HCT116 (cell line): Measurements from ENCODE around the gene CYB5A. TPM values are rescaled to one million over a fixed set of nuclear protein-coding genes. Genes with fewer than 3 reads are reported as not detected.

ENCODE experiments used
- ATAC-seq: fragments of 200-7000 bp; cut with Tn5 transposase; 2 replicates; pipeline ENCODE4 v1.9.1; 2020; ENCODE audit warnings: mild to moderate bottlenecking, moderate library complexity
- BruUV-seq: library from RNA; stranded (reverse); fragments of 400-500 nt; replicated peaks from 2 replicates; lab custom pipeline; 2021; lab: Mats Ljungman, UMichigan
- CTCF ChIA-PET: fragments of 300-600 bp; sonication (Branson Sonifier 250); formaldehyde crosslinking; loops from one replicate; lab custom pipeline; 2021; ENCODE audit warnings: antibody characterized with exemption; lab: Charles Lee
- POLR2A ChIA-PET: fragments of 300-600, 350-600 bp; sonication (Branson Sonifier 250); formaldehyde crosslinking; loops from one replicate; lab custom pipeline; 2021; ENCODE audit warnings: antibody characterized with exemption; lab: Charles Lee
- RAD21 ChIA-PET, 2 experiments: fragments of 300-600 bp; sonication (Branson Sonifier 250); formaldehyde crosslinking; loops; one replicate each; lab custom pipeline; 2023; ENCODE audit warnings: low total read pairs in 2 of 2; ENCODE audit not compliant: uncharacterized antibody in 2 of 2, unreplicated experiment in 2 of 2, low non-redundant PET in 1 of 2; lab: Charles Lee
- DNase-seq: peaks from one replicate; pipeline ENCODE4 v3.0.0-alpha.2; 2010; ENCODE audit warnings: low read depth, low spot score
- H2AFZ ChIP-seq: fragments of 200-600 bp; shearing (Covaris generic), sonication (generic); 2 replicates; pipeline ENCODE4 v1.6.1; 2017; ENCODE audit warnings: low read depth, mixed run types, mixed read lengths, antibody characterized with exemption, low read length; ENCODE audit not compliant: poor library complexity, severe bottlenecking
- H3K27ac ChIP-seq: 2 replicates; pipeline ENCODE4 v1.5.1; 2012; ENCODE audit warnings: low read depth, low read length
- H3K27me3 ChIP-seq: fragments of 200-600 bp; sonication (generic); 2 replicates; pipeline ENCODE4 v1.6.1; 2016; ENCODE audit warnings: mixed run types, low read length, mixed read lengths; ENCODE audit not compliant: insufficient read depth
- H3K36me3 ChIP-seq, 2 experiments: fragments of 200-500 bp in 1 of 2; fragments of 200-600 bp in 1 of 2; sonication (Bioruptor generic) in 1 of 2; sonication (generic) in 1 of 2; 2 replicates each; pipeline versions ENCODE4 v1.5.1 to v1.6.1; 2014 to 2016; ENCODE audit warnings: low read length in 2 of 2, inconsistent platforms in 1 of 2, mixed read lengths in 1 of 2, mixed run types in 1 of 2; ENCODE audit not compliant: insufficient read depth in 2 of 2, control insufficient read depth in 1 of 2
- H3K4me1 ChIP-seq, 2 experiments: fragments of 200-600 bp in 1 of 2; sonication (generic) in 1 of 2; 2 replicates each; pipeline versions ENCODE4 v1.5.1 to v1.6.1; 2012 to 2017; ENCODE audit warnings: low read length in 2 of 2, inconsistent platforms in 1 of 2, mild to moderate bottlenecking in 1 of 2, mixed read lengths in 1 of 2, mixed run types in 1 of 2, moderate library complexity in 1 of 2; ENCODE audit not compliant: insufficient read depth in 2 of 2, control insufficient read depth in 1 of 2
- H3K4me2 ChIP-seq: fragments of 200-600 bp; sonication (generic); 2 replicates; pipeline ENCODE4 v1.6.1; 2017; ENCODE audit warnings: mixed run types, low read length, mixed read lengths
- H3K4me3 ChIP-seq, 2 experiments: fragments of 200-600 bp in 1 of 2; sonication (generic) in 1 of 2; replicated peaks in 1 of 2; 2 replicates each; pipeline ENCODE4 v1.5.1; 2011 to 2016; ENCODE audit warnings: low read length in 2 of 2, control low read depth in 1 of 2, low read depth in 1 of 2, mild to moderate bottlenecking in 1 of 2, mixed read lengths in 1 of 2, mixed run types in 1 of 2
- H3K79me2 ChIP-seq: fragments of 200-600 bp; sonication (generic); 2 replicates; pipeline ENCODE4 v1.6.1; 2017; ENCODE audit warnings: mild to moderate bottlenecking, mixed run types, low read length, moderate library complexity, mixed read lengths; ENCODE audit not compliant: insufficient read depth
- H3K9ac ChIP-seq: fragments of 200-600 bp; sonication (generic); 2 replicates; pipeline ENCODE4 v1.6.1; 2016; ENCODE audit warnings: low read length, mixed read lengths
- H3K9me2 ChIP-seq: fragments of 200-600 bp; sonication (generic), shearing (Covaris generic); 2 replicates; pipeline ENCODE4 v1.6.1; 2017; ENCODE audit warnings: mixed run types, mild to moderate bottlenecking, moderate library complexity; ENCODE audit not compliant: insufficient read depth
- H3K9me3 ChIP-seq, 2 experiments: fragments of 200-500 bp in 1 of 2; fragments of 200-600 bp in 1 of 2; sonication (Bioruptor generic) in 1 of 2; sonication (generic) in 1 of 2; 2 replicates each; pipeline ENCODE4 v1.6.1; 2014 to 2017; ENCODE audit warnings: low read length in 2 of 2, mixed read lengths in 2 of 2, inconsistent platforms in 1 of 2, low read depth in 1 of 2, mild to moderate bottlenecking in 1 of 2, mixed run types in 1 of 2, moderate library complexity in 1 of 2; ENCODE audit not compliant: control insufficient read depth in 1 of 2, insufficient read depth in 1 of 2
- H4K20me1 ChIP-seq: fragments of 200-600 bp; sonication (generic), shearing (Covaris generic); 2 replicates; pipeline ENCODE4 v1.6.1; 2017; ENCODE audit warnings: mixed run types, mild to moderate bottlenecking, moderate library complexity; ENCODE audit not compliant: insufficient read depth
- CBX3 ChIP-seq: IDR thresholded peaks from 2 replicates; pipeline ENCODE4 v1.6.1; 2012; ENCODE audit warnings: low read depth
- CEBPB ChIP-seq: IDR thresholded peaks from 2 replicates; pipeline ENCODE4 v1.6.1; 2012; ENCODE audit warnings: low read depth
- ELF1 ChIP-seq: IDR thresholded peaks from 2 replicates; pipeline ENCODE4 v1.6.1; 2012; ENCODE audit warnings: low read depth, borderline replicate concordance
- EZH2phosphoT487 ChIP-seq: fragments of 200-600 bp; IDR thresholded peaks from 2 replicates; pipeline ENCODE4 v1.6.1; 2018; ENCODE audit warnings: antibody characterized with exemption, borderline replicate concordance
- POLR2A ChIP-seq: IDR thresholded peaks from 2 replicates; pipeline ENCODE4 v1.7.0; 2011; ENCODE audit warnings: borderline replicate concordance; ENCODE audit not compliant: insufficient read depth, insufficient read length; ENCODE audit errors: extremely low read depth
- RAD21 ChIP-seq: IDR thresholded peaks from 2 replicates; pipeline ENCODE4 v1.6.1; 2012; ENCODE audit warnings: low read depth, mild to moderate bottlenecking
- SIN3A ChIP-seq: IDR thresholded peaks from 2 replicates; pipeline ENCODE4 v1.6.1; 2012; ENCODE audit warnings: low read depth
- SP1 ChIP-seq: IDR thresholded peaks from 2 replicates; pipeline ENCODE4 v1.6.1; 2012; ENCODE audit warnings: low read depth
- TCF7L2 ChIP-seq: IDR thresholded peaks from 2 replicates; pipeline ENCODE4 v1.7.0; 2011; ENCODE audit warnings: borderline replicate concordance, inconsistent platforms; ENCODE audit not compliant: insufficient read depth, insufficient read length; ENCODE audit errors: extremely low read depth
- intact Hi-C: fragments of 100-400 bp; cut with micrococcal nuclease; formaldehyde crosslinking; loops from 2 replicates; pipeline ENCODE4 v1.10.0; 2022
- total RNA-seq: library from RNA; stranded (reverse); gene quantifications from one replicate; pipeline ENCODE4 v1.2.1, GENCODE V29; 2021; ENCODE audit not compliant: unreplicated experiment
- TF ChIP-seq, protein P1 (sequence below): IDR thresholded peaks from 2 replicates; pipeline ENCODE4 v1.6.1; 2012
- TF ChIP-seq, protein P2 (sequence below): IDR thresholded peaks from 2 replicates; pipeline ENCODE4 v1.6.1; 2012

CYB5A gene
- total RNA-seq, 1 experiment from 2014 or later = 37.7 TPM

DNA sequence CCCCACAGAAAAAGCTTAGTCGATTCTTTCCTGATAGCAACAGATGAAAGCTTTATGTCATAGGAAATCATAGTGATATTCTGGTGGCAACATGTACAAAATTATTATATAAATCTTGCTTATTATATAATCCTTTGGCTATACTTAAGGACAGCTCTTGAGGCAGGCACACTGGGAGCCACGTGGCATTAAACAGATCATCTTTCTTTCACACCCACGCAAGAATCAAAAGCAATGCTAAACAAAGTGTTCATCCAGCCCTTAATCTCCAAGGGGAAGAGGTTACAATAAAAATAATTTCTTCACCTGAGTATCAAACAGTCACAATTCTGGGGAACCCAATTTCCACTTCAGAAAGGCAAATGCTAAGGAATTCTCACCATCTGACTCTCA, 57.8 kb downstream of the CYB5A start:
- ChIA-PET POLR2A (no interaction called here), RAD21 (no interaction called here), CTCF (no interaction called here)
- no peaks in the 10 kb centered on the region for H3K36me3 ChIP-seq
- H4K20me1 ChIP-seq = no peaks in the 10 kb centered on the region
- H3K27me3 ChIP-seq = no peaks in the 10 kb centered on the region
- intact Hi-C loops = no loop called here
- H3K4me1 ChIP-seq = 0 out of 4 replicates have a peak, but pooled peaks cover 0 to 4% of the 10 kb centered on the region in 2 experiments
- no peak overlapping the region for H3K4me3 ChIP-seq
- no peak overlapping the region for H2AFZ ChIP-seq
- no peak overlapping the region for H3K9ac ChIP-seq
- no peaks in the 10 kb centered on the region for H3K9me3 ChIP-seq
- H3K79me2 ChIP-seq = no peaks in the 10 kb centered on the region
- no peak overlapping the region for H3K4me2 ChIP-seq
- H3K9me2 ChIP-seq = no peaks in the 10 kb centered on the region
- TF ChIP-seq TCF7L2 (no peak), SIN3A (no peak), SP1 (no peak), CBX3 (no peak), CEBPB (no peak), RAD21 (no peak), EZH2phosphoT487 (no peak), ELF1 (no peak), POLR2A (no peak)
- TF ChIP-seq, protein P1, sequence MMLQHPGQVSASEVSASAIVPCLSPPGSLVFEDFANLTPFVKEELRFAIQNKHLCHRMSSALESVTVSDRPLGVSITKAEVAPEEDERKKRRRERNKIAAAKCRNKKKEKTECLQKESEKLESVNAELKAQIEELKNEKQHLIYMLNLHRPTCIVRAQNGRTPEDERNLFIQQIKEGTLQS = no peak
- TF ChIP-seq, protein P2, sequence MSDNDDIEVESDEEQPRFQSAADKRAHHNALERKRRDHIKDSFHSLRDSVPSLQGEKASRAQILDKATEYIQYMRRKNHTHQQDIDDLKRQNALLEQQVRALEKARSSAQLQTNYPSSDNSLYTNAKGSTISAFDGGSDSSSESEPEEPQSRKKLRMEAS = no peak
- BruUV-seq = no TSS peak
- no peak for DNase-seq
- no peak for ATAC-seq
- no peak overlapping the region for H3K27ac ChIP-seq
